ENCODE data around the gene LGI1. TPM values are rescaled to one million over a fixed set of nuclear protein-coding genes. Genes with fewer than 3 reads are reported as not detected.

LGI1 gene
- total RNA-seq, 1 donor from 2014 or later = 0.26 TPM

- Mint-ChIP-seq H3K27ac (ENCODE audit: unreplicated experiment) (no peak overlapping the region), H3K9me3 (ENCODE audit: unreplicated experiment) (no peaks in the 10 kb centered on the region), H3K36me3 (ENCODE audit: low read depth, unreplicated experiment) (no peaks in the 10 kb centered on the region), H3K4me1 (ENCODE audit: unreplicated experiment) (peaks cover 3% of the 10 kb centered on the region), H3K4me3 (ENCODE audit: unreplicated experiment) (no peak overlapping the region), H3K27me3 (ENCODE audit: unreplicated experiment) (no peaks in the 10 kb centered on the region)
- DNase-seq (ENCODE audit: low spot score) = no peak
- TF ChIP-seq CTCF (IDR thresholded peaks at IDR 0.05; ENCODE audit: unreplicated experiment) = no peak
These were observed 40.1 kb downstream of the LGI1 start for GRCh38 chr10:93797825-93798224.

DNA sequence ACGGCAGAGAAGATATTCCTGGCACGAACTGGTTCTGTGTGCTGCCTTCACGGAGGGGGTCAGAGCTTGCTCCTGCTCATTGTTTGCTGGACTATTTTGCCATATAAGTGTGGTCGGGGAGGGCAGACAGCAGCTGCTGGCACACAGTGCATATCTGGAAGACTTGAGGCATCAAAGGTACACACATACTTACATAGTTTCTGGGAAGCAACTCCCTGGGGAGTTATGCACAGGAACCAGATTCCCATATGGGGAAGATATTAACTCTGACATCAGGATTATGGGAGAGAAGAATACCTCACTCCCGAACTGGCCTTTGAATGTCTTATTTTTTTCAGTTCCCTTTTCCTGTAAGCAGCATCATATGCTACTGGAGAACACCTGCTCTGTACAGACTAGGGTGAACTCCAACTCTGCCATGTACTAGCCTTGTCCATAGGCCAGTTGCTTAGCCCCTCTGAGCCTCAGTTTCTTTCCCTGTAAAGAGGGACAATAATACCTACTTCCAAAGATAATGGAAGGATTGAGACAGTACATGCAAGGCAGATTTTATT is 41.5 kb downstream of the LGI1 start:
- no peaks in the 10 kb centered on the region for H3K36me3 Mint-ChIP-seq (ENCODE audit: low read depth, unreplicated experiment)
- no peak for DNase-seq (ENCODE audit: low spot score)
- no peak overlapping the region for H3K4me3 Mint-ChIP-seq (ENCODE audit: unreplicated experiment)
- H3K4me1 Mint-ChIP-seq (ENCODE audit: unreplicated experiment) = peaks cover 3% of the 10 kb centered on the region
- no peaks in the 10 kb centered on the region for H3K27me3 Mint-ChIP-seq (ENCODE audit: unreplicated experiment)
- no peak for TF ChIP-seq CTCF (IDR thresholded peaks at IDR 0.05; ENCODE audit: unreplicated experiment)
- H3K9me3 Mint-ChIP-seq (ENCODE audit: unreplicated experiment) = no peaks in the 10 kb centered on the region
- H3K27ac Mint-ChIP-seq (ENCODE audit: unreplicated experiment) = no peak overlapping the region

DNA sequence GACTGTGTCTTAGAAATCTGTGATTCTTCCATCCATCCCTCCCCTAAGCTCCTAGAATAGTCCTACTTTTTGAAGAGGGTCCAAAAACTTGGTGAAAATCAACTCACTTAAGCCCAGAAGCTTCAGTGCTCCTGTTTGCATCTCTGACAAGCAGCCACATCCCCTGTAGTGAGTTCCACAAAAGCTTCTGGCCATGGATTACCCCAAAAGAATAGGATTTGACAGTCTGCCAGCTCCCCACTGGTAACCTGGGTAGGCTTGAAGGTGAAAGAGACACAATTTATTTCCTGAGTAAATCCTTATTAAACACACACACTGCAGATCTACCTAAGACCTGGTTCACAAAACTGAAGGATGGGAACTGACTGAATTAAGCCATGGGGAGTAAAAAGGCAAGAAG is 46.5 kb downstream of the LGI1 start:
- Mint-ChIP-seq H3K27ac (ENCODE audit: unreplicated experiment) (no peak overlapping the region), H3K27me3 (ENCODE audit: unreplicated experiment) (peaks cover 1% of the 10 kb centered on the region), H3K36me3 (ENCODE audit: low read depth, unreplicated experiment) (no peaks in the 10 kb centered on the region), H3K4me3 (ENCODE audit: unreplicated experiment) (no peak overlapping the region), H3K4me1 (ENCODE audit: unreplicated experiment) (peaks cover 5% of the 10 kb centered on the region), H3K9me3 (ENCODE audit: unreplicated experiment) (no peaks in the 10 kb centered on the region)
- DNase-seq (ENCODE audit: low spot score) = no peak
- no peak for TF ChIP-seq CTCF (IDR thresholded peaks at IDR 0.05; ENCODE audit: unreplicated experiment)

DNA sequence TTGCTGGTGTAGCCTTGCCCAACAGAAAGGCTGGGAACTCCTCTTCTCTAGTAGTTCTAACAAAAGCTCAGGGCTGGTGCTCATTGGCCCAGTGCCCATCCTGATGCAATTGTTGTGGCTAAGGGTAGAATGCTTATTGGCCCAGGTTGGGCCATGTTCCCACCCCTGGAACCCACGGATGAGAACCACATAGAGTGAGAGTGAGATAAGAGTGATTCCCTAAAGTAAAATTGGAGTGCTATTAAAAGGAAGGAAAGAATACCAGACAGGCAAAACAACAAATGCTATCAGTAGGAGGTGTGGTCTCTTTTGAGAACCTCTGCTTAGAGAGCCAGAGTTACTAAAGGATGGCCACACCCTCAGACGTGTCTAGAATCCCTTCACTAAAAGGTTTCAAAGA is 49.2 kb downstream of the LGI1 start:
- Mint-ChIP-seq H3K27ac (ENCODE audit: unreplicated experiment) (no peak overlapping the region), H3K4me1 (ENCODE audit: unreplicated experiment) (peaks cover 5% of the 10 kb centered on the region), H3K9me3 (ENCODE audit: unreplicated experiment) (no peaks in the 10 kb centered on the region), H3K27me3 (ENCODE audit: unreplicated experiment) (peaks cover 1% of the 10 kb centered on the region), H3K36me3 (ENCODE audit: low read depth, unreplicated experiment) (no peaks in the 10 kb centered on the region), H3K4me3 (ENCODE audit: unreplicated experiment) (no peak overlapping the region)
- DNase-seq (ENCODE audit: low spot score) = no peak
- no peak for TF ChIP-seq CTCF (IDR thresholded peaks at IDR 0.05; ENCODE audit: unreplicated experiment)

DNA sequence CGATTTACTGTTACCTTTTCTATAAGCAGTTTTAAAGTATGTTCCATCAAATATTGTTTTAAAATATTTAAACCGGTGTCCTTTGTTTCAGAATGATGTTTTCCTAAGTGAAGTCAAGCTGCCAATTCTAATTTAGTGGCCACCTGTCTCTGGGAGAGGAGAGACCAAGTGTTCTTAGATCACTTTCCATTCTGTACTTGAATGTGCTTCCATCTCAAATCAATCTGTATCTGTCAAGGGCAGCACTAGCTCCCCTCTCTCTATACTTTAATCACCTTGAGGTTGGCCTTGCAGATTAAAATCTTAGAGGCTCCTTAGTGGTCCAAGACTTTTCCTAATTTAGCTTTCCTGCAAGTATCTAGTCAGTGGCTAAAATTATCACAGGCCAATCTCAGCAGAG is 49.6 kb downstream of the LGI1 start:
- no peak for TF ChIP-seq CTCF (IDR thresholded peaks at IDR 0.05; ENCODE audit: unreplicated experiment)
- no peaks in the 10 kb centered on the region for H3K9me3 Mint-ChIP-seq (ENCODE audit: unreplicated experiment)
- H3K4me1 Mint-ChIP-seq (ENCODE audit: unreplicated experiment) = peaks cover 5% of the 10 kb centered on the region
- H3K27ac Mint-ChIP-seq (ENCODE audit: unreplicated experiment) = no peak overlapping the region
- DNase-seq (ENCODE audit: low spot score) = no peak
- peaks cover 1% of the 10 kb centered on the region for H3K27me3 Mint-ChIP-seq (ENCODE audit: unreplicated experiment)
- H3K4me3 Mint-ChIP-seq (ENCODE audit: unreplicated experiment) = no peak overlapping the region
- H3K36me3 Mint-ChIP-seq (ENCODE audit: low read depth, unreplicated experiment) = no peaks in the 10 kb centered on the region
